GM12874 (cell line): Measurements from ENCODE around the gene LMCD1.

ENCODE experiments used
- CTCF ChIP-seq: IDR thresholded peaks from 2 replicates; pipeline ENCODE4 v1.5.1; 2011; ENCODE audit warnings: low read depth, mild to moderate bottlenecking, control low read depth, low read length, moderate library complexity; ENCODE audit not compliant: insufficient read depth

LMCD1 gene

DNA sequence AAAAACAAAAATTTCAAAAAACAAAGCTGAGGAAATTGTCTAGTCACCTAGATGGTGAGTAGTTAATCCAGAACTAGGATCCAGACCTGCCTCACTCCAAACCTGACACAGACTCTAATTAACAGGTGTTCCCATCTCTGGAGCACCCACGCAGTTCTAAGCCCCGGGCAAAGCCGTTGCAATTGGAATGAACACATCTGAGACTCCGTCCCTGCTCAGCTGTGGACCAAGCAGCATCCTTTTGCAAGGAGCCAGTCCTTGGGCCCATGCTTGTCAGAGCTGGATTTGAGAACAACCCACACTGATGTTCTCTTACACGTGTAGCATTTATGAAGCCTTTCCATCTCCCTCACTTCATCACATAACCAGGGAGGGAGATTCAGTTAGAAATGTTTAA lies 54.8 kb downstream of the LMCD1 start:
- no peak for TF ChIP-seq CTCF

DNA sequence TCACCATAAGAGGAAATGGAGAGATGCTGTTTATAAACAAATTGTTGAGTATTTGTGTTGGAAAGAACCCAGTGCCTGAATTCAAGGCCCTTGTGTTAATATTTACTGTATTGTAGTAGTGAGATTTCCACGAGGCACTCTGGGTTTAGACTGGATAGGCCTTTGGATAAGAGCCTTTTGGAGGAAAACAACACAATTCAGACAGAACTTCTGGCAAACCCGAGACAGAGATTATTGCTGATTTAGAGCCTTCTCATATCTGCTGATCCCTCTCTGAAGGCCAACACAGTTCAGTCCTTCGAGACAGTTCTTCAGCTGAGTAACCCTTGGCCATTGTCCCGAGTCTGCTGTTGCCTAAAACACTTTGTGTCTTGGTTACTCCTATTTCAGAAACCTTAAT lies 55.7 kb downstream of the LMCD1 start:
- TF ChIP-seq CTCF = no peak

DNA sequence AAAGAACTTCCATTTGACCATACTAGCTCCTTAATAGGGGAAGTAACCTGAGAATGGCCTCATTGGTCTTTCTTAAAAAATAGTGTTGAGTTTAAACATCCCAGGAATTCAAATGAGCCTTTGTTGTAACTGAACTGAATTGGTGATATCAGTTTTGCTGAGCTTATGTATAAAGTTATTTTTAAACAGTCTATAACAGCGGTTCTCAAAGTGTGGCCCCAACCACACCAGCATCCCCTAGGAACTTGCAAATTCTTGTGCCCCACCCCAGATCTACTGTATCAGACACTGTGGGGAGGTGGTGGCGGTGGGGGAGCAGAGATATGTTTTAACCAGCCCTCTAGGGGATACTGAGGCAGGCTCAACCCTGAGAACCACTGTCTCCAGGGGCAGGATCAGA lies 57.0 kb downstream of the LMCD1 start:
- no peak for TF ChIP-seq CTCF

DNA sequence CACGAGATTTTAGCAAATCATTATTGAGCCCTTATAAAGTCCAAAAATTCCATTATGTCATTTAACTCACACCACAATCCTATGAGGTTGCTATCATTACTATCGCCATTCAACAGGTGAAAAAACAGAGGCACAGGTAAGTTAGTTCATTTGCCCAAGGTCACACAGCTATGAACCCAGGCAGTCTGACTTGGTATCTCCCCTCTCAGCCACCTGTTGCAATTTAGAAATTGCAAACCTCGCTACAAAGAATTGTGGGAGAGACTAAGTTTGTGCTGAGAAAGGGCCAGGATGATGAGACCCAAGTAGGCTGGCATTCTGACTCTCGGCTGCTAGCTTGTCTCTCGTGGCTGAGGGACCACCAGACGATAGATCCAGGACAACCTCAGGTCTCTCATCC lies 57.7 kb downstream of the LMCD1 start:
- no peak for TF ChIP-seq CTCF

DNA sequence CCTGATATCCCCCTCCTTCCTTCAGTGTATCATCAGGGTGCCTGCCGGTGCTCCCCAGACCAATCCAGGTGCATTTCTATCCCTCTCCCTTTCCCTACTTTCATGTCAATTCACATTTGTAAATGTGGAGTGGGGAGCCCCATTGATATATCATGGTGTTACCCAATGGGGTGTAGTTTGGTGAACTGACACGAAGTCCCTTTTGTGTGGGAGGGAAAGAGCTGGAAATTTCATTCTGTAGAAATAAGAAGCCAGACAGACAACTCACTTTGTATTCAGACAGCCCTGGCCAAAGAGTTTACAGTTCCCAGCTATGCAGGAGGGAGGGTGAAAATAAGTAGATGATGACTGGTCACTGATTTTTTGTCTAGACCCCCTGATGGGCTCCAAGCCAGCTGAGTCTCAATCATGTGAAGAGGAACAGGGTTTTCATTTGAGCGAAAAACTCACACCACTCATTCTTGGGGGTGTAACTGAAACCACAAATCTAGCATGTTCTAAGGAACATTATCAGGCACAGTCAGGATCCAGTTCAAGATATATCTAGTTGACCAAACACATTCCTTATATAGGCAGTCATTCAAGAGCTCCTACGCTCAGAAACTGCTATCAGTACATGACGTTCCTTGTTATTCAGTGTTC lies 58.9 kb downstream of the LMCD1 start:
- no peak for TF ChIP-seq CTCF

DNA sequence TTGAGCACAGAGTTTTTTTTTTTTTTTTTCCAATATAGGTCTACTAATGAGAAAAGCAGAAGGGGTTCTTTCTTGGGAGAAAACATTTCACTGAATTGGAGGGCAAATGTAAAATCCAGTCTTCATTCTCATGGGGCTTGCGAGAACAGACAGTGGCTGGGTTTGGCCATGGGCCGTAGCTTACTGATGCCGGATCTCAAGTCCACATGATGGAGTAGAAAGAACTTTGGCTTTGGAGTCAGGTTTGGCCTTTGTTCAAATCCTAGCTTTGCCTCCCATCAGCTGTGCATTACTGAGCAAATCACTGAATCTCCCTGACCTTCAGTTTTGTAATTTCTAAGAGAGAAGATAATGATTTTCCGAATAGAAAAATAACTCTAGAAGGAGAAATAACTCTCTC lies 59.7 kb downstream of the LMCD1 start:
- no peak for TF ChIP-seq CTCF

DNA sequence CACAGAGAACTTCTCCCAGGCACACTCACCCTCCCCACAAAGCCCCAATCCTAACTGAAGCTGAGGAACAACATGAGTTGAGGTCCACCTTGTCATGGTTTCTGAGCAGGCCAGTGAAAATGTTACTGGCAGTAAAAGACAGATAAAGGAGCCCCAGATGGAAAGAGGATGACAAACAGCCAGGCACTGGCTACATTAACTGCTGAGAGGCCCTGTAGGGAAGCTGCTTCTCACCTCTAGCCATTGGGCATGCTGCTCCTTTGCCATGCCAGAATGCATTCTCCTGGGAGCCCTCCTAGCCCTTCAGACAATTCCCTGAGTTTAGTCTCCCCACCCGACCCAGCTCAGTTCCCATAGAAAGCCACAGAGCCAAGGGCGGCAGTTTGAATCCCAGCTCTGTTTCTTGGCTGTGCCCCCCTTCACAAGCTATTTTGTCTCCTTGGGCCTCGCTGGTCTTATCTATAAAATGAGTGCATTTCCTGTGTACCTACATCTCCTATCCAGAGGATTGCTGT lies 60.5 kb downstream of the LMCD1 start:
- no peak for TF ChIP-seq CTCF
